ENCODE measurements around the gene STAMBP.

- TF ChIP-seq, protein P1, sequence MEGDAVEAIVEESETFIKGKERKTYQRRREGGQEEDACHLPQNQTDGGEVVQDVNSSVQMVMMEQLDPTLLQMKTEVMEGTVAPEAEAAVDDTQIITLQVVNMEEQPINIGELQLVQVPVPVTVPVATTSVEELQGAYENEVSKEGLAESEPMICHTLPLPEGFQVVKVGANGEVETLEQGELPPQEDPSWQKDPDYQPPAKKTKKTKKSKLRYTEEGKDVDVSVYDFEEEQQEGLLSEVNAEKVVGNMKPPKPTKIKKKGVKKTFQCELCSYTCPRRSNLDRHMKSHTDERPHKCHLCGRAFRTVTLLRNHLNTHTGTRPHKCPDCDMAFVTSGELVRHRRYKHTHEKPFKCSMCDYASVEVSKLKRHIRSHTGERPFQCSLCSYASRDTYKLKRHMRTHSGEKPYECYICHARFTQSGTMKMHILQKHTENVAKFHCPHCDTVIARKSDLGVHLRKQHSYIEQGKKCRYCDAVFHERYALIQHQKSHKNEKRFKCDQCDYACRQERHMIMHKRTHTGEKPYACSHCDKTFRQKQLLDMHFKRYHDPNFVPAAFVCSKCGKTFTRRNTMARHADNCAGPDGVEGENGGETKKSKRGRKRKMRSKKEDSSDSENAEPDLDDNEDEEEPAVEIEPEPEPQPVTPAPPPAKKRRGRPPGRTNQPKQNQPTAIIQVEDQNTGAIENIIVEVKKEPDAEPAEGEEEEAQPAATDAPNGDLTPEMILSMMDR (IDR thresholded peaks at IDR 0.05): no peak
- TF ChIP-seq POLR2A (IDR thresholded peaks at IDR 0.05): no peak
Measured at GRCh38 chr2:73914667-73915066, 85.9 kb downstream of the STAMBP start.
